Fibroblast of lung (primary cell): ENCODE measurements around the gene ZNF70.

Experiments used
- CTCF ChIP-seq, 2 donors: IDR thresholded peaks in 1 of 2; conservative IDR thresholded peaks in 1 of 2; 1 replicate in 1 of 2; 2 replicates in 1 of 2; pipeline ENCODE4 v1.5.1; 2011 to 2012; ENCODE audit warnings: low read length in 2 of 2, control low read depth in 1 of 2, inconsistent platforms in 1 of 2, low read depth in 1 of 2, mild to moderate bottlenecking in 1 of 2
- EZH2 ChIP-seq: IDR thresholded peaks from 2 replicates; pipeline ENCODE4 v1.5.1; 2012; ENCODE audit warnings: low read length, control low read depth, mild to moderate bottlenecking; ENCODE audit errors: missing control alignments

GRCh38 chr22:23753385-23753784, 2.5 kb upstream of the ZNF70 start:
- no peak for TF ChIP-seq CTCF (conservative IDR thresholded peaks at IDR 0.05 in 1 of 2, IDR thresholded peaks at IDR 0.05 in 1 of 2; ENCODE audit: low read depth in 1 of 2, low read length in 2 of 2)
- TF ChIP-seq EZH2, result no peak
